ENCODE measurements around the gene RILPL2.

RILPL2 gene

GRCh38 chr12:123391546-123392343, 44.7 kb downstream of the RILPL2 start:
- TF ChIP-seq, protein P1, sequence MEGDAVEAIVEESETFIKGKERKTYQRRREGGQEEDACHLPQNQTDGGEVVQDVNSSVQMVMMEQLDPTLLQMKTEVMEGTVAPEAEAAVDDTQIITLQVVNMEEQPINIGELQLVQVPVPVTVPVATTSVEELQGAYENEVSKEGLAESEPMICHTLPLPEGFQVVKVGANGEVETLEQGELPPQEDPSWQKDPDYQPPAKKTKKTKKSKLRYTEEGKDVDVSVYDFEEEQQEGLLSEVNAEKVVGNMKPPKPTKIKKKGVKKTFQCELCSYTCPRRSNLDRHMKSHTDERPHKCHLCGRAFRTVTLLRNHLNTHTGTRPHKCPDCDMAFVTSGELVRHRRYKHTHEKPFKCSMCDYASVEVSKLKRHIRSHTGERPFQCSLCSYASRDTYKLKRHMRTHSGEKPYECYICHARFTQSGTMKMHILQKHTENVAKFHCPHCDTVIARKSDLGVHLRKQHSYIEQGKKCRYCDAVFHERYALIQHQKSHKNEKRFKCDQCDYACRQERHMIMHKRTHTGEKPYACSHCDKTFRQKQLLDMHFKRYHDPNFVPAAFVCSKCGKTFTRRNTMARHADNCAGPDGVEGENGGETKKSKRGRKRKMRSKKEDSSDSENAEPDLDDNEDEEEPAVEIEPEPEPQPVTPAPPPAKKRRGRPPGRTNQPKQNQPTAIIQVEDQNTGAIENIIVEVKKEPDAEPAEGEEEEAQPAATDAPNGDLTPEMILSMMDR (IDR thresholded peaks at IDR 0.05; ENCODE audit: low read depth, low read length, missing control alignments) = no peak

DNA sequence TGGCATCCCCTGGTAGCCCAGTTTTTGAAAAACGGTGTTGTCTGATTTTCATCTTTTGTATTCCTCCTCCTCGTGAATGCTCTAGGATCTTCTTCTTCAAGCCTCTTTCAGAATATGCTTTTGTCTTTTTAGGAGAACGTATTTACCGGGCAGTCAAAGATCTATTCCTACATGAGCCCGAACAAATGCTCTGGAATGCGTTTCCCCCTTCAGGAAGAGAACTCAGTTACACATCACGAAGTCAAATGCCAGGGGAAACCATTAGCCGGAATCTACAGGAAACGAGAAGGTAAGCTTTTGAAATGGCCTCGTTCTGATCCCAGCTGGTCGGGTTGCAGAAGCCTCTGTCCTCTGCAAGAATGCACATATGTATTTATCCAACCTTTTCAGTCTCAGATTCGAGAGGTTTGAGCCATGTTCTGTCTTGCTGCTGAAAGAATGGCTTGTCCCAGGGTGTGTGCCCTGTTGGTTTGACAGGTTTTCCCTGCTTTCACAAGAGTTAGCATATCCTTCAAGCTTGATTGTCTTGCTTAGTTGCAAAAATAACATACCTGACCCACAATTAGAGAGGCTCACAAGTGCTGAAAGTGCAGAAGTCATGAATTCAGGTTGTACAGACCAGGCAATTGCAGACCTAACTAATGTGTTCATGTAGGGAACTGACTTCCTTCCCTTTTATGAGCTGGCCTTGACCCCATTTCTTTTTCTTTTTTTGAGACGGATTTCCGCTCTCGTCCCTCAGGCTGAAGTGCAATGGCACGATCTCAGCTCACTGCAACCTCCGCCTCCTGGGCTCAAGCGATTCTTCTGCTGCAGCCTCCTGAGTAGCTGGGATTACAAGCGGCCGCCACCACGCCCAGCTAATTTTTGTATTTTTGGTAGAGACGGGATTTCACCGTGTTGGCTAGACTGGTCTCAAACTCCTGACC, 45.7 kb downstream of the RILPL2 start:
- DNase-seq (ENCODE audit: extremely low read depth, low read depth) = no peak
- H3K4me3 ChIP-seq (replicated peaks; ENCODE audit: low read depth, low read length) = peak overlapping the region; percentile 66
- TF ChIP-seq, protein P1 (IDR thresholded peaks at IDR 0.05; ENCODE audit: low read depth, low read length, missing control alignments) = no peak

More at GRCh38 chr12:123391546-123392343, 44.7 kb downstream of the RILPL2 start:
- 0 out of 2 replicates have a peak overlapping the region, but pooled peaks have one; percentile 66 for H3K4me3 ChIP-seq (replicated peaks; ENCODE audit: low read depth, low read length)
- no peak for DNase-seq (ENCODE audit: extremely low read depth, low read depth)

DNA sequence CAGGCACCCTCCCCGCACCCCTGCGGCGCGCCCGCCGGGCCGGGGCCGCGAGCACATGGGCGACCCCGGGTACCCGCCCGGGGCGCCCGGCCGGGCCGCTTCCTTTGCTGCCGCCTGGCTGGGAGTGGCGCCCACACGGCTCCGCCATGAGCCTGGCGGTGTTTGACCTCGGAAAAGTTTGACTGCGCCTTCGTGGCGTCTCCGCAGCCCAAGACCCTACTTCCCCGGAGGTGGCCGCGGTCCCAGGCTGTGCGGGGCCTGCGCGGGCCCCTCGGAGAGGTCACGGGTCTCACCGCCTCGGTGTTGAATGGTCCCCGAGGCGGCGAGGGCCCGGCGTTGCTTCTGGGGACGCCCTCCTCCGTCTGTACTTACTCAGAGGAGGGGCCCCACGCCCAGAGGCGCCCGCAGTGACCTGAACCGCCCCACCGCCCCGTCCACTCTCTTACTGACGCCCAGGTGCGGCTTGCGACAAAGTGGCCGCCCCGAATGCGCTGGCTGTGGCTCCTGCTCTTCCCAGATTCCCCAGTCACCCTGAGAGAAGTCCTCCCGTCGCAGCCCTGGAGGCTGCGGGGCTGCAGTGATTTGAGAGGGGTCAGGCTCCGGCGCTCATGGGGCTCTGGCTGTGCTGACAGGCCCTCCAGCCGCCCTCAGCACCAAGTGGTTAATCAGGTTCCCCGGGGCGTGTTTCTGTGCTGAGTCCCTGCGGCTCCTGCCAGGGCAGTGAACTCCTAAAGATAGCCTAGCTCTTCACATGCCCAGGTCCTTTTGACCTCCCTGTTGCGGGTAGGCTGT, 46.7 kb downstream of the RILPL2 start:
- DNase-seq (ENCODE audit: extremely low read depth, low read depth) = no peak
- peak overlapping the region; percentile 66 for H3K4me3 ChIP-seq (replicated peaks; ENCODE audit: low read depth, low read length)
- TF ChIP-seq, protein P1 (IDR thresholded peaks at IDR 0.05; ENCODE audit: low read depth, low read length, missing control alignments) = no peak

DNA sequence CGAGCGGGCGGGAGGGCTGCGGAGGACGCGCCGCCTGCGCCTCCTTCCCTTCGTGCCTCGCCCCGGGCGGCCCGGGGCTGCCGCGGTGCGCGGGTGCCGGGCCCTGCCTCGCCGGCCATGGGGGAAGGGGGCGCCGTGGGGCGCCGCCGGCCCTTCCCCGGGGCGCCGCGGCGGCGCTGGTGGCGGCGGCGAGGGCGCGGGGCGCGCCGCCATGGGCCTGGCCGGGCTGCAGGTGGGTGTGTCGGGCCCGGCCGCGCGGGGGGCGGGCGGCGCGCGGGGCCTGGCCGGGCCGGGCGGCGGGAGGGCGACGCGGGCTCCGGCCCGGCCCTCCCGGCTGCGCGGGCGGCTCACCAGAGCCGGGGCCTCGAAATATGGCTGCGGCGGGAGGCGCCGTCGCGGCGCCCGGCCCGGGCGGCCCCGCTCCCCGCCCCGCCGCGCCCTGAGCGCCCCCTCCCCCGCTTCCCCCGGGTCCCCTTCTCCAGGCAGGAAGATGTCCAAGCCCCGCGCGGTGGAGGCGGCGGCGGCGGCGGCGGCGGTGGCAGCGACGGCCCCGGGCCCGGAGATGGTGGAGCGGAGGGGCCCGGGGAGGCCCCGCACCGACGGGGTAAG, 47.4 kb downstream of the RILPL2 start:
- no peak for DNase-seq (ENCODE audit: extremely low read depth, low read depth)
- TF ChIP-seq, protein P1 (IDR thresholded peaks at IDR 0.05; ENCODE audit: low read depth, low read length, missing control alignments) = no peak
- H3K4me3 ChIP-seq (replicated peaks; ENCODE audit: low read depth, low read length) = peak overlapping the region; percentile 66

- DNase-seq (ENCODE audit: extremely low read depth, low read depth) = no peak
- TF ChIP-seq, protein P1 (IDR thresholded peaks at IDR 0.05; ENCODE audit: low read depth, low read length, missing control alignments) = no peak
- peak overlapping the region; percentile 51 for H3K4me3 ChIP-seq (replicated peaks; ENCODE audit: low read depth, low read length)
Measured at GRCh38 chr12:123388177-123388950, 48.1 kb downstream of the RILPL2 start.
